H1 (cell line): Measurements from ENCODE around the gene SSH2. TPM values are rescaled to one million over a fixed set of nuclear protein-coding genes. Genes with fewer than 3 reads are reported as not detected.

Experiments used
- CTCF ChIA-PET: fragments of 300-600 bp; sonication (Branson Sonifier 250); formaldehyde crosslinking; loops from one replicate; lab custom pipeline; 2021; ENCODE audit not compliant: partially characterized antibody; lab: Charles Lee
- POLR2A ChIA-PET: fragments of 300-600 bp; sonication (Branson Sonifier 250); formaldehyde crosslinking; loops from one replicate; lab custom pipeline; 2021; ENCODE audit warnings: inconsistent platforms; ENCODE audit not compliant: partially characterized antibody; lab: Charles Lee
- DNase-seq, 2 experiments: peaks; one replicate each; pipeline versions ENCODE4 v3.0.0 to v3.0.0-alpha.2; 2010 to 2022; ENCODE audit warnings: low spot score in 2 of 2, low read depth in 1 of 2, mixed read lengths in 1 of 2
- FAIRE-seq: peaks from 2 replicates; lab custom pipeline; 2011; peaks lifted over from hg19 to GRCh38; lab: Jason Lieb, UNC
- H2AFZ ChIP-seq: 2 replicates; pipeline ENCODE4 v1.8.1; 2012; ENCODE audit warnings: low read length, inconsistent platforms
- H2AK5ac ChIP-seq: 2 replicates; pipeline ENCODE4 v1.6.1; 2013; ENCODE audit warnings: low read depth, low read length
- H2BK120ac ChIP-seq: replicated peaks from 2 replicates; pipeline ENCODE3; 2013; ENCODE audit warnings: low read depth, low read length, inconsistent platforms
- H2BK12ac ChIP-seq: 2 replicates; pipeline ENCODE4 v1.6.1; 2013; ENCODE audit warnings: low read depth, low read length
- H2BK15ac ChIP-seq: 2 replicates; pipeline ENCODE4 v1.6.1; 2013; ENCODE audit warnings: low read length
- H2BK20ac ChIP-seq: 2 replicates; pipeline ENCODE4 v1.6.1; 2013; ENCODE audit warnings: low read length
- H2BK5ac ChIP-seq: 2 replicates; pipeline ENCODE4 v1.6.1; 2013; ENCODE audit warnings: low read depth, low read length
- H3K14ac ChIP-seq: 2 replicates; pipeline ENCODE4 v1.6.1; 2013; ENCODE audit warnings: inconsistent platforms; ENCODE audit not compliant: insufficient read length
- H3K18ac ChIP-seq: 2 replicates; pipeline ENCODE4 v1.6.1; 2013; ENCODE audit warnings: low read length; ENCODE audit errors: extremely low read depth
- H3K23ac ChIP-seq: 2 replicates; pipeline ENCODE4 v1.6.1; 2013; ENCODE audit warnings: inconsistent platforms; ENCODE audit not compliant: insufficient read length
- H3K23me2 ChIP-seq: 2 replicates; pipeline ENCODE4 v1.6.1; 2013; ENCODE audit warnings: low read depth, low read length
- H3K27ac ChIP-seq: 2 replicates; pipeline ENCODE4 v1.6.1; 2011; ENCODE audit warnings: low read depth, low read length, inconsistent platforms
- H3K27me3 ChIP-seq, 4 experiments: replicated peaks in 1 of 4; 1 replicate in 1 of 4; 2 replicates in 3 of 4; pipeline versions ENCODE4 v1.6.1 to v1.8.1; 2011 to 2013; ENCODE audit warnings: low read length in 3 of 4, mild to moderate bottlenecking in 3 of 4, inconsistent platforms in 2 of 4, mixed read lengths in 2 of 4, moderate library complexity in 1 of 4; ENCODE audit not compliant: control insufficient read depth in 3 of 4, insufficient read depth in 3 of 4; ENCODE audit errors: extremely low read depth in 1 of 4
- H3K36me3 ChIP-seq, 4 experiments: 2 replicates each; pipeline versions ENCODE4 v1.6.1 to v1.8.1; 2011 to 2013; ENCODE audit warnings: mild to moderate bottlenecking in 4 of 4, low read length in 3 of 4, moderate library complexity in 2 of 4, control low read depth in 1 of 4, inconsistent platforms in 1 of 4; ENCODE audit not compliant: insufficient read depth in 4 of 4, control insufficient read depth in 2 of 4
- H3K4ac ChIP-seq: replicated peaks from 2 replicates; pipeline ENCODE3; 2013; ENCODE audit warnings: low read length, low read depth, mixed read lengths, inconsistent platforms; ENCODE audit not compliant: insufficient read length
- H3K4me1 ChIP-seq, 4 experiments: replicated peaks in 1 of 4; 1 replicate in 1 of 4; 2 replicates in 3 of 4; pipeline versions ENCODE4 v1.6.1 to v1.8.1; 2011 to 2013; ENCODE audit warnings: low read length in 3 of 4, inconsistent platforms in 2 of 4, mixed read lengths in 1 of 4; ENCODE audit not compliant: insufficient read depth in 4 of 4, control insufficient read depth in 3 of 4
- H3K4me2 ChIP-seq, 2 experiments: 2 replicates each; pipeline versions ENCODE4 v1.6.1 to v1.8.1; 2011 to 2013; ENCODE audit warnings: low read depth in 2 of 2, low read length in 2 of 2, control low read depth in 1 of 2, inconsistent platforms in 1 of 2, mild to moderate bottlenecking in 1 of 2; ENCODE audit not compliant: insufficient read depth in 1 of 2
- H3K4me3 ChIP-seq, 4 experiments: fragments of 200-600, 300-600 bp in 1 of 4; sonication (generic), shearing (Covaris generic), sonication (Bioruptor Twin) in 1 of 4; 2 replicates each; pipeline versions ENCODE4 v1.5.1 to v1.8.1; 2011 to 2016; ENCODE audit warnings: low read length in 4 of 4, low read depth in 3 of 4, control low read depth in 2 of 4, inconsistent platforms in 2 of 4, mild to moderate bottlenecking in 2 of 4, mixed read lengths in 1 of 4, moderate library complexity in 1 of 4; ENCODE audit not compliant: insufficient read depth in 2 of 4; ENCODE audit errors: extremely low read depth in 1 of 4
- H3K56ac ChIP-seq: replicated peaks from 2 replicates; pipeline ENCODE3; 2013; ENCODE audit warnings: low read depth, mild to moderate bottlenecking, mixed read lengths, low read length, inconsistent platforms; ENCODE audit not compliant: insufficient read length
- H3K79me1 ChIP-seq: 2 replicates; pipeline ENCODE4 v1.6.1; 2013; ENCODE audit warnings: low read depth, low read length, control low read depth
- H3K79me2 ChIP-seq, 2 experiments: 2 replicates each; pipeline versions ENCODE4 v1.6.1 to v1.8.1; 2012 to 2013; ENCODE audit warnings: low read length in 2 of 2, mild to moderate bottlenecking in 2 of 2, inconsistent platforms in 1 of 2; ENCODE audit not compliant: insufficient read depth in 2 of 2, control insufficient read depth in 1 of 2
- H3K9ac ChIP-seq, 4 experiments: replicated peaks in 1 of 4; 1 replicate in 1 of 4; 2 replicates in 3 of 4; pipeline versions ENCODE4 v1.6.1 to v1.8.1; 2011 to 2013; ENCODE audit warnings: low read depth in 3 of 4, low read length in 3 of 4, control low read depth in 2 of 4, mild to moderate bottlenecking in 2 of 4, moderate library complexity in 2 of 4, inconsistent platforms in 1 of 4; ENCODE audit errors: extremely low read depth in 1 of 4
- H3K9me3 ChIP-seq, 2 experiments: 2 replicates each; pipeline versions ENCODE4 v1.6.1 to v1.8.1; 2012 to 2013; ENCODE audit warnings: mild to moderate bottlenecking in 2 of 2, moderate library complexity in 2 of 2, control low read depth in 1 of 2, inconsistent platforms in 1 of 2, low read depth in 1 of 2, low read length in 1 of 2, mixed read lengths in 1 of 2; ENCODE audit not compliant: insufficient read depth in 2 of 2
- H4K20me1 ChIP-seq, 2 experiments: replicated peaks in 1 of 2; 2 replicates each; pipeline versions ENCODE3 to v1.8.1; 2011 to 2013; ENCODE audit warnings: inconsistent platforms in 2 of 2, low read length in 2 of 2, mild to moderate bottlenecking in 1 of 2; ENCODE audit not compliant: insufficient read depth in 2 of 2, control insufficient read depth in 1 of 2
- H4K5ac ChIP-seq: 2 replicates; pipeline ENCODE4 v1.6.1; 2013; ENCODE audit warnings: low read length, low read depth, mixed read lengths, inconsistent platforms; ENCODE audit not compliant: insufficient read length
- H4K8ac ChIP-seq: 2 replicates; pipeline ENCODE4 v1.8.0; 2013; ENCODE audit warnings: mild to moderate bottlenecking, moderate library complexity, low read length, inconsistent platforms; ENCODE audit not compliant: insufficient read depth; ENCODE audit errors: extremely low read depth
- H4K91ac ChIP-seq: replicated peaks from 2 replicates; pipeline ENCODE3; 2013; ENCODE audit warnings: low read length, mixed read lengths, inconsistent platforms; ENCODE audit not compliant: insufficient read length
- WGBS, 2 experiments: shearing (Covaris generic) in 1 of 2; methylation state at CpG; one replicate each; pipeline versions ENCODE4 v1.1.6 to v1.1.7; 2013 to 2015; ENCODE audit warnings: low lambda C conversion rate in 2 of 2, mixed read lengths in 2 of 2, inconsistent platforms in 1 of 2, low coverage in 1 of 2, missing lambda C conversion rate in 1 of 2; ENCODE audit not compliant: insufficient replicate concordance in 2 of 2, insufficient coverage in 1 of 2, insufficient read length in 1 of 2; ENCODE audit errors: extremely low coverage in 1 of 2, missing lambda C conversion rate in 1 of 2; 5-methylcytosine and 5-hydroxymethylcytosine counted together
- polyA plus RNA-seq, 7 experiments: library from polyadenylated mRNA; depleted of rRNA in 3 of 7; stranded (reverse) in 5 of 7; unstranded in 2 of 7; fragments of >200 nt in 5 of 7; fragments of 200-250 nt in 2 of 7; gene quantifications; 1 replicate in 5 of 7; 2 replicates in 1 of 7; 4 replicates in 1 of 7; pipeline versions ENCODE4 v1.2.1 to v1.2.3, GENCODE V29; 2011 to 2013; ENCODE audit warnings: missing spikeins in 2 of 7, mixed read lengths in 2 of 7
- total RNA-seq: library from RNA; stranded (reverse); fragmentation: NEBNext Ultra II Directional; extraction: Animal tissue kit (Norgen Biotek cat#: 25700); gene quantifications from 2 replicates; pipeline ENCODE4 v1.2.1, GENCODE V29; 2021

Gene SSH2
- total and polyA plus RNA-seq, 2 of the 8 experiments (the other 6 are each of a cell fraction or from before 2014, with no cell fraction given), result 5.2 to 15.9 TPM

GRCh38 chr17:29789196-29790170 lies 140.5 kb downstream of the SSH2 start:
- Histone ChIP-seq H3K9me3 (no peaks in the 10 kb centered on the region), H3K4me3 (no peak overlapping the region), H3K9ac (no peak overlapping the region), H4K8ac (no peak overlapping the region), H3K79me2 (no peaks in the 10 kb centered on the region), H4K20me1 (no peaks in the 10 kb centered on the region), H3K56ac (no peak overlapping the region), H3K4me1 (peaks cover 0 to 8% (median 2%) of the 10 kb centered on the region in 4 experiments; a peak in 3 of 7 replicates), H3K18ac (no peak overlapping the region), H3K14ac (no peak overlapping the region), H2AK5ac (no peak overlapping the region), H3K4me2 (peak overlapping the region in 1 of 2 experiments; percentile 9; a peak in 1 of 4 replicates), H4K91ac (no peak overlapping the region), H2BK120ac (no peak overlapping the region), H2BK5ac (no peak overlapping the region), H4K5ac (no peak overlapping the region), H3K27ac (no peak overlapping the region), H2BK12ac (peak overlapping the region; percentile 54; the same call in 1 of the 2 replicates), H3K27me3 (no peaks in the 10 kb centered on the region), H3K4ac (no peak overlapping the region), H3K36me3 (no peaks in the 10 kb centered on the region), H2BK20ac (peak overlapping the region; percentile 27; the same call in 1 of the 2 replicates), H3K23ac (no peak overlapping the region), H2BK15ac (no peak overlapping the region; the same call in 1 of the 2 replicates), H2AFZ (no peak overlapping the region), H3K23me2 (no peaks in the 10 kb centered on the region), H3K79me1 (no peaks in the 10 kb centered on the region)
- POLR2A ChIA-PET, result no interaction called here
- DNase-seq (no peak), FAIRE-seq (no peak)
- 87% methylated on average over 4 of the region's 4 CpGs; no CpG with 5 or more reads in 1 of the 2 experiments for WGBS, 2 experiments
- CTCF ChIA-PET, result interaction anchor here (0.5 to 2.4 kb wide), 2 partner anchors 173 to 231 kb away, joined by 3 to 7 read pairs; no protein-coding TSS in a partner anchor
